CD4-positive, alpha-beta T cell treated with Interleukin-10 for 1 hour (primary cell): ENCODE data around the gene RPL34.

Experiments used
- DNase-seq: peaks from one replicate; pipeline ENCODE4 v3.0.0-alpha.2; 2020

The RPL34 gene

GRCh38 chr4:108624263-108625056 is 4.1 kb downstream of the RPL34 start:
- DNase-seq, result no peak

DNA sequence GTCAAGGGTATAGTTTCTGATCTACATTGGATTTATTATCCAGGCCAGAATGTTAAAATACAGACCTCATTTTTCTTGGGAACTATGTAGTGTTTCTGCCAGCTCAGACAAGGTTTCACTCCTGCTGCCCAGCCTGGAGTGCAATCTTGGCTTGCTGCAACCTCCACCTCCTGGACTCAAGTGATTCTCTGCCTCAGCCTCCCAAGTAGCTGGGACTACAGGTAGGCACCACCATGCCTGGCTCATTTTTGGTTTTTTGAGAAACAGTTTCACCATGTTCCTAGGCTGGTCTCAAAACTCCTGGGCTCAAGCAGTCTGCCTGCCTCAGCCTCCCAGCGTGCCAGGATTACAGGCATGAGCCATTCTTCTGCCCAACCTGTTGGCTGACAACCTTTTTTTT is 5.7 kb downstream of the RPL34 start:
- no peak for DNase-seq

DNA sequence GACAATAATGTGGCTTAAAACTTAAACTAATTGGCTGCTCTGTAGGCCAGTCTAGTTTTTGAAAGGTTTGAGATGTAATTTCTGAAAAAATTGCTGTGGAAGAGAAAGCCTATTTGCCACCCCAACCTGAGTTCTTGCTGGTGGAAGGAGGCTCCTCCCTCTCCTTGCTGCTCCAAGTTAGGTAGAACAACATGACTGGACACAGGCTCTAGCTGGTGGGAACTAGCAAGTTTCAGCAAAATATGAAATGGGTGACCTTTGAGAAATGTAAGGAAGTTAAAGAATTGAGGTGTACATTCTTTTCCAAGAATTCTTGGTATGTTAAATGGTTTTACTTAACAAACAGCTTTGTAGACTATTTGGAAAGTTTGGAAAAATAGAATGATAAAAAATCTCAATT is 8.0 kb downstream of the RPL34 start:
- DNase-seq, result no peak

- DNase-seq, result no peak
These were observed 14.8 kb downstream of the RPL34 start for GRCh38 chr4:108635070-108635655.

DNA sequence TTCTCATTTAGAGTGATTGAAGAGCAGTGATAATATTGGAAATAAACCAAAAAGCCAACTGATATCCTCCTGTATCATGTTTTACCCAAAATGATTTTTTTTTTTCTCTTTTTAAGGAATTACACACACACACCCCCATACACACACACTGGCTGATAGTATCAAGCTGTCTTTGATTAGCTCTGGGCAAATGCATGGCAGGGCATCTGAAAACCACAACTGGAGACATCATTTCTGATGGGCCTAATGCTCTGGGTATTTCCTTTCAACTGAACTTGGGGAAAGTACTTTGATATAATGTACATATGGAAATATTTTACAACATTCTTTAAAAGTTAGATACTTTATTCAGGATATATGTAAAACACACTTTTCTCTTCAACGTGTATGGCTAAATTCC is 15.9 kb downstream of the RPL34 start:
- no peak for DNase-seq

- no peak for DNase-seq
These were observed 17.5 kb downstream of the RPL34 start for GRCh38 chr4:108637856-108638255.

DNA sequence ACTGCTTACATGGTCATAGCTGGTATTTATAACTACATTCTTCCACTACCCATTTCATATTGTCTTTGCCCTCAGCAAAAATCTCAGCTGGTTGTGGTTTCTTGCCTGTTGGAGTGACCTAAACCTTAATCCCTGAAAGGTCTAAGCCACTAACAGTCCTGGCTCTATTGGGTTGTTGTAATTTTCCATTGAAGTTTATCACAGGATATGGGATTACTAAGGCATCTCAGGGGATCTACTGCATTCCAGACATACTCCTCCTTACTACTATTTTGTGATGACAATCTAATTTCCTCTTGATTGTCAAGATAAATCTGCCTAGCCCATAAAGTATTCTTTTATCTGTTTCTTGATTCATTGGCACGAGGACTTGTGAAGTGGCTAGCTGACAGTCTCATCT is 23.9 kb downstream of the RPL34 start:
- no peak for DNase-seq

DNA sequence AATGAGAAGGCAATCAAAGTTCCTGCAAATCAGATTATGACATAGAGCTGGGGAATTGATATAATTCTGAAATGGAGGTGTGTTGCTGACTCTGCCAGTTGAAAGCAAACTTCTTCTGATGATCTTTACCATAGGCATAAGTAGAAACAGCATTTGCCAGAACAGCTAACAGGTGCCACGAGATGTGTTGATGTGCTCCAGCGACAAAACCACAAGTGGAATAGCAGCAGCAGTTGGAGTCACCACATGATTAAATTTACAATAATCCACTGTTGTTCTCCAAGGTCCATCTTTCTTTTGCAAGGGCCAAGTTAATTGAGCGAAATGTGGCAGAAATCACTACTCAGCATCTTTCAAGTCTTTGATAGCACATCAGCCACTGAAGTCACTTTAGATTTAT is 26.3 kb downstream of the RPL34 start:
- no peak for DNase-seq

- DNase-seq, result no peak
These were observed 29.5 kb downstream of the RPL34 start for GRCh38 chr4:108649863-108650211.

DNA sequence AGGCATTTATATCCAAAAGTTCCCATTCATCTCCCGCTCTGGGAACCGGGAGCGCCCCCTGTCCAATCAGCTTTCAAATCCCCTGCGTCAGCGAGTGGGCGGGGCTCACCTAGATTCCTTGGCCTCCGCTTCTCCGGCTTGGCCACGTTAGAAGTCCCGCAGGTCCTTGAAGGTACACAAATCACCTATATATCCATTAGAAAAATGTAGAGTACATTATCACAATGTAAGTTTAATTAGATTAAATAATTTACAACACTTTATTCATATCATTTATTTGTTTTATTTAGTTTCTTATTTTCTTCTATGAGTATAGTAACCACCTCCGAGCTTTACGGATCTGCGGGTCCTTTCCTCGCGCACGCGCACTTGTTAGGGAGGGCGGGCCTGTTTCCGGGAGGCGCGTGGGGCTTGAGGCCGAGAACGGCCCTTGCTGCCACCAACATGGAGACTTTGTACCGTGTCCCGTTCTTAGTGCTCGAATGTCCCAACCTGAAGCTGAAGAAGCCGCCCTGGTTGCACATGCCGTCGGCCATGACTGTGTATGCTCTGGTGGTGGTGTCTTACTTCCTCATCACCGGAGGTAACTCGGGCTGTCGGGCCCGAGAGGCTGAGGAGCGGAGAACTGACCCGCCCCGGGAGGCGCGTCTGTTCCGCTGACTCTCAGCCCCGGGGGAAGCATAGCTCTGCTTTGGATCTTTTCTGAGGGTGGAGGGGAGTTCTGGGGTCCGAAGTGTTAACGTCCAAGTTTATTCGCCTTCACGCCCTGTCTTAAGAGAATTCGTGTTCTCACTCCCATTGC is 30.0 kb downstream of the RPL34 start, which contains the start of gene OSTC:
TSS of gene OSTC (plus strand) at position 388 of the 802 bp plus-strand sequence. CDS start at position 445, 57 bp downstream.
- peak; percentile 93 for DNase-seq

- no peak for DNase-seq
These were observed 30.8 kb downstream of the RPL34 start for GRCh38 chr4:108651014-108651791.

DNA sequence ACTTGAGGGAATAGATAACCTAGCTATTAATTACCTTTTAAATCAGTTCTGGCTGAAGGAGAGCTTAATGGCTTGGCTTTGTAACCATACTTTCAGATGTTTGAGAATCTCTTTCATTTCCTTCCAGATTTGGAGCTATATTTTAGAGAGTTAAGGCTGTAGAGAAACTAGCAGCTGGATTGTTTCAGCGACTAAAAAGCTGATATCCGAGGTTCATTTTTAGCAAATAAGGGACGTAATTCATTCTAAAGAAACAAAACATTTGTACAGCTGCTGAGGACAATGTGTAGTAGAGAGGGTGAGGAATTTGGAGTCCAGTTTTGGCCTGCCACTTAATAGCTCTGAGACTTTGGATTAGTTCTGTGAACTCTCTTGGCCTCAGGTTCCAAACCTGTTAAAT is 42.3 kb downstream of the RPL34 start:
- no peak for DNase-seq

DNA sequence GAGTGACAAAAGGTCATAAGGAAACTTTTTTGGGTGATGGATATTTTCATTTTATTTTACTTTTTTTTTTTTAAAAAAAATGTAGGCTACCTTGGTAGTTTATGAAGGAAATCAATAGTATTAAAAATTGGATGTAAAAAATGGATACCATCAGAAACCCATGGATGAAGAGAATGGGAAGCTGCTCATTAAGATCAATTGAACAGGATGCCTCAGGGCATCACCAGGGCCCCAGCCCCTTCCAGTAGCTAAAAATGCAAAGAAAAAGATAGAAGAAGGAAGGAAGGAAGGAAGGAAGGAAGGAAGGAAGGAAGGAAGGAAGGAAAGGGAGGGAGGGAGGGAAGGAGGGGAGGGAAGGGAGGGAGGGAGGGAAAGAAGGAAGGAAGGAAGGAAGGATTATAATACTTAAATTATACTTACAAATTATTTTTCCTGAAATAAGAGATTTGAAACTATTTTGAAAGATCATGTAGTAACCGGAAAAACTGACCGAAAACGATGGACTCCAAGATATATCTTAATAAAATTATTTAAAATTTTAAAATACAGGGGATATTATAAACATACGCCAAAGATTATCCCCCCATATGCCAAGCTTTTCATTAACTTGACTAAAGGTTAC is 54.1 kb downstream of the RPL34 start:
- no peak for DNase-seq
